ENCODE data around the gene ITGB1BP1.

The ITGB1BP1 gene

GRCh38 chr2:9360110-9360509 lies 63.2 kb downstream of the ITGB1BP1 start:
- Histone ChIP-seq H3K27ac (ENCODE audit: poor library complexity, severe bottlenecking) (no peak overlapping the region), H3K9me3 (ENCODE audit: severe bottlenecking) (no peaks in the 10 kb centered on the region), H3K4me1 (ENCODE audit: insufficient read depth, poor library complexity, severe bottlenecking) (no peaks in the 10 kb centered on the region), H3K4me3 (ENCODE audit: severe bottlenecking) (no peak overlapping the region), H3K36me3 (ENCODE audit: low read depth) (peaks cover 100% of the 10 kb centered on the region), H3K27me3 (ENCODE audit: insufficient read depth, poor library complexity, severe bottlenecking) (no peaks in the 10 kb centered on the region)
- TF ChIP-seq CTCF (IDR thresholded peaks at IDR 0.05; ENCODE audit: poor library complexity, severe bottlenecking): no peak
- DNase-seq (ENCODE audit: low spot score) (no peak), ATAC-seq (ENCODE audit: low read depth) (no peak)

- no peaks in the 10 kb centered on the region for H3K4me1 ChIP-seq (ENCODE audit: insufficient read depth, poor library complexity, severe bottlenecking)
- H3K27ac ChIP-seq (ENCODE audit: poor library complexity, severe bottlenecking): no peak overlapping the region
- ATAC-seq (ENCODE audit: low read depth) (no peak), DNase-seq (ENCODE audit: low spot score) (no peak)
- no peaks in the 10 kb centered on the region for H3K9me3 ChIP-seq (ENCODE audit: severe bottlenecking)
- H3K36me3 ChIP-seq (ENCODE audit: low read depth): peaks cover 100% of the 10 kb centered on the region
- H3K27me3 ChIP-seq (ENCODE audit: insufficient read depth, poor library complexity, severe bottlenecking): no peaks in the 10 kb centered on the region
- H3K4me3 ChIP-seq (ENCODE audit: severe bottlenecking): no peak overlapping the region
- no peak for TF ChIP-seq CTCF (IDR thresholded peaks at IDR 0.05; ENCODE audit: poor library complexity, severe bottlenecking)
Measured at GRCh38 chr2:9359463-9359862, 63.9 kb downstream of the ITGB1BP1 start.

GRCh38 chr2:9358846-9359245 lies 64.5 kb downstream of the ITGB1BP1 start:
- H3K36me3 ChIP-seq (ENCODE audit: low read depth): peaks cover 100% of the 10 kb centered on the region
- no peaks in the 10 kb centered on the region for H3K9me3 ChIP-seq (ENCODE audit: severe bottlenecking)
- ATAC-seq (ENCODE audit: low read depth) (no peak), DNase-seq (ENCODE audit: low spot score) (no peak)
- no peaks in the 10 kb centered on the region for H3K27me3 ChIP-seq (ENCODE audit: insufficient read depth, poor library complexity, severe bottlenecking)
- TF ChIP-seq CTCF (IDR thresholded peaks at IDR 0.05; ENCODE audit: poor library complexity, severe bottlenecking): no peak
- H3K27ac ChIP-seq (ENCODE audit: poor library complexity, severe bottlenecking): no peak overlapping the region
- H3K4me3 ChIP-seq (ENCODE audit: severe bottlenecking): no peak overlapping the region
- H3K4me1 ChIP-seq (ENCODE audit: insufficient read depth, poor library complexity, severe bottlenecking): no peaks in the 10 kb centered on the region

- Histone ChIP-seq H3K27ac (ENCODE audit: poor library complexity, severe bottlenecking) (no peak overlapping the region), H3K4me1 (ENCODE audit: insufficient read depth, poor library complexity, severe bottlenecking) (no peaks in the 10 kb centered on the region), H3K4me3 (ENCODE audit: severe bottlenecking) (no peak overlapping the region), H3K9me3 (ENCODE audit: severe bottlenecking) (no peaks in the 10 kb centered on the region), H3K27me3 (ENCODE audit: insufficient read depth, poor library complexity, severe bottlenecking) (no peaks in the 10 kb centered on the region), H3K36me3 (ENCODE audit: low read depth) (peaks cover 100% of the 10 kb centered on the region)
- TF ChIP-seq CTCF (IDR thresholded peaks at IDR 0.05; ENCODE audit: poor library complexity, severe bottlenecking): no peak
- ATAC-seq (ENCODE audit: low read depth) (no peak), DNase-seq (ENCODE audit: low spot score) (no peak)
Measured at GRCh38 chr2:9356261-9356660, 67.1 kb downstream of the ITGB1BP1 start.

- no peak overlapping the region for H3K4me3 ChIP-seq (ENCODE audit: severe bottlenecking)
- DNase-seq (ENCODE audit: low spot score) (no peak), ATAC-seq (ENCODE audit: low read depth) (no peak)
- no peaks in the 10 kb centered on the region for H3K9me3 ChIP-seq (ENCODE audit: severe bottlenecking)
- H3K4me1 ChIP-seq (ENCODE audit: insufficient read depth, poor library complexity, severe bottlenecking): no peaks in the 10 kb centered on the region
- no peak for TF ChIP-seq CTCF (IDR thresholded peaks at IDR 0.05; ENCODE audit: poor library complexity, severe bottlenecking)
- no peak overlapping the region for H3K27ac ChIP-seq (ENCODE audit: poor library complexity, severe bottlenecking)
- H3K27me3 ChIP-seq (ENCODE audit: insufficient read depth, poor library complexity, severe bottlenecking): no peaks in the 10 kb centered on the region
- H3K36me3 ChIP-seq (ENCODE audit: low read depth): peaks cover 100% of the 10 kb centered on the region
Measured at GRCh38 chr2:9355716-9356115, 67.6 kb downstream of the ITGB1BP1 start.
